ENCODE results near the gene MORC2. TPM values are rescaled to one million over a fixed set of nuclear protein-coding genes. Genes with fewer than 3 reads are reported as not detected.
A peak's percentile ranks its signal among the peaks of the same experiment; 100 is the strongest.

MORC2 gene
- total RNA-seq, 1 experiment from 2014 or later = 25.4 TPM

DNA sequence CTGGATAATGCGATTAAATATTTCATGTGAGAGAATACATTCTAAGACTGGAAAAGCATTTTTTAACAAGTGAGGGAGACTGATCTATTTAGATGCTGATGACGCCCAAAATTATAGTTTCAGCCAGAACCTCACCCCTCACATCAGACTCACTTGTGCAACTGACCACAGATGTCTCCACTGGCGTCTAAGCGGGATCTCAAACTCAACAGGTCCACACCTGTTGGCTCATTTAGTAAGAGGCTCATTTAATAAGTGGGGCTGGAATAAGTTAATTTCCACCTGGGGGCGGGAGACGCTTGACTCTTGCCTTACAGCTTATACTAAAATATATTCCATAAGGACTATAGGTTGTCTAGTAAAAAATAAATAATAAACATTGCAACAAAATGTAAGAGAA, 47.5 kb downstream of the MORC2 start:
- ChIA-PET POLR2A (interaction anchor here (1.6 kb wide), 1 partner anchor 158 kb away, joined by 5 read pairs; no protein-coding TSS in a partner anchor), RAD21 (ENCODE audit: low non-redundant PET in 1 of 2, low total read pairs in 2 of 2, uncharacterized antibody in 2 of 2, unreplicated experiment in 2 of 2) (no interaction called here), CTCF (interaction anchor here (0.8 to 4.1 kb wide), 3 partner anchors 9 to 158 kb away, joined by 3 to 45 read pairs (median 3); no protein-coding TSS in a partner anchor)
- ATAC-seq = no peak
- no peak overlapping the region for H3K4me3 ChIP-seq (replicated peaks in 1 of 2; ENCODE audit: low read depth in 1 of 2, low read length in 2 of 2)
- H3K4me2 ChIP-seq (ENCODE audit: low read length) = no peak overlapping the region
- no peaks in the 10 kb centered on the region; a peak in 1 of 4 replicates for H3K36me3 ChIP-seq (ENCODE audit: control insufficient read depth in 1 of 2, insufficient read depth in 2 of 2, low read length in 2 of 2)
- DNase-seq (ENCODE audit: low read depth, low spot score) = no peak
- BruUV-seq (replicated peaks) = no TSS peak
- no peaks in the 10 kb centered on the region for H4K20me1 ChIP-seq (ENCODE audit: insufficient read depth)
- H3K27ac ChIP-seq (ENCODE audit: low read depth, low read length) = no peak overlapping the region
- no peaks in the 10 kb centered on the region for H3K27me3 ChIP-seq (ENCODE audit: insufficient read depth, low read length)
- intact Hi-C loops (cut with micrococcal nuclease) = loop anchor here (10.0 kb wide), 1 partner anchor 286 kb away; the partner anchor contains the start of gene SLC35E4
- no peaks in the 10 kb centered on the region for H3K79me2 ChIP-seq (ENCODE audit: insufficient read depth, low read length)
- no peaks in the 10 kb centered on the region for H3K9me3 ChIP-seq (ENCODE audit: control insufficient read depth in 1 of 2, insufficient read depth in 1 of 2, low read depth in 1 of 2, low read length in 2 of 2)
- no peak overlapping the region for H2AFZ ChIP-seq (ENCODE audit: low read depth, low read length, poor library complexity, severe bottlenecking)
- TF ChIP-seq, protein P1, sequence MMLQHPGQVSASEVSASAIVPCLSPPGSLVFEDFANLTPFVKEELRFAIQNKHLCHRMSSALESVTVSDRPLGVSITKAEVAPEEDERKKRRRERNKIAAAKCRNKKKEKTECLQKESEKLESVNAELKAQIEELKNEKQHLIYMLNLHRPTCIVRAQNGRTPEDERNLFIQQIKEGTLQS (IDR thresholded peaks at IDR 0.05) = no peak
- TF ChIP-seq ELF1 (IDR thresholded peaks at IDR 0.05; ENCODE audit: borderline replicate concordance, low read depth) (no peak), ZNF274 (IDR thresholded peaks at IDR 0.05; ENCODE audit: low read depth, low read length) (no peak)
- H3K9ac ChIP-seq (ENCODE audit: low read length) = no peak overlapping the region
- no peaks in the 10 kb centered on the region for H3K4me1 ChIP-seq (ENCODE audit: control insufficient read depth in 1 of 2, insufficient read depth in 2 of 2, low read length in 2 of 2)
- no peaks in the 10 kb centered on the region for H3K9me2 ChIP-seq (ENCODE audit: insufficient read depth)

- H3K9me3 ChIP-seq (ENCODE audit: control insufficient read depth in 1 of 2, insufficient read depth in 1 of 2, low read depth in 1 of 2, low read length in 2 of 2) = no peaks in the 10 kb centered on the region
- H3K9me2 ChIP-seq (ENCODE audit: insufficient read depth) = no peaks in the 10 kb centered on the region
- H4K20me1 ChIP-seq (ENCODE audit: insufficient read depth) = no peaks in the 10 kb centered on the region
- H3K9ac ChIP-seq (ENCODE audit: low read length) = no peak overlapping the region
- ChIA-PET CTCF (interaction anchor here (0.8 to 4.1 kb wide), 12 partner anchors 8 to 318 kb away, joined by 3 to 45 read pairs (median 3); partner anchors contain the start of gene SLC35E4), POLR2A (interaction anchor here (1.6 kb wide), 1 partner anchor 157 kb away, joined by 5 read pairs; no protein-coding TSS in a partner anchor), RAD21 (ENCODE audit: low non-redundant PET in 1 of 2, low total read pairs in 2 of 2, uncharacterized antibody in 2 of 2, unreplicated experiment in 2 of 2) (interaction anchor here in 1 of 2 experiments (0.9 kb wide), 1 partner anchor 104 kb away, joined by 3 read pairs; no protein-coding TSS in a partner anchor)
- H3K4me3 ChIP-seq (replicated peaks in 1 of 2; ENCODE audit: low read depth in 1 of 2, low read length in 2 of 2) = no peak overlapping the region
- H3K4me1 ChIP-seq (ENCODE audit: control insufficient read depth in 1 of 2, insufficient read depth in 2 of 2, low read length in 2 of 2) = no peaks in the 10 kb centered on the region
- DNase-seq (ENCODE audit: low read depth, low spot score) = peak; percentile 32
- no peaks in the 10 kb centered on the region for H3K79me2 ChIP-seq (ENCODE audit: insufficient read depth, low read length)
- TF ChIP-seq SIN3A (IDR thresholded peaks at IDR 0.05; ENCODE audit: low read depth) = no peak
- no peak for TF ChIP-seq JUND (IDR thresholded peaks at IDR 0.05)
- TF ChIP-seq POLR2A (IDR thresholded peaks at IDR 0.05; ENCODE audit: borderline replicate concordance, extremely low read depth, insufficient read depth, insufficient read length) = no peak
- TF ChIP-seq ZFX (IDR thresholded peaks at IDR 0.05) = no peak
- no peak for TF ChIP-seq FOSL1 (IDR thresholded peaks at IDR 0.05; ENCODE audit: low read depth)
- TF ChIP-seq CTCF (IDR thresholded peaks at IDR 0.05 in 2 of 3, conservative IDR thresholded peaks at IDR 0.05 in 1 of 3; ENCODE audit: borderline replicate concordance in 1 of 3, insufficient read depth in 1 of 3, low read depth in 2 of 3, low read length in 2 of 3) = peak; percentile 82 to 91 (median 83)
- peak; percentile 85 for TF ChIP-seq RAD21 (IDR thresholded peaks at IDR 0.05; ENCODE audit: low read depth)
- no peak for TF ChIP-seq SRF (IDR thresholded peaks at IDR 0.05; ENCODE audit: low read depth)
- no peak for TF ChIP-seq ELF1 (IDR thresholded peaks at IDR 0.05; ENCODE audit: borderline replicate concordance, low read depth)
- no peak for TF ChIP-seq SP1 (IDR thresholded peaks at IDR 0.05; ENCODE audit: low read depth)
- no peak for TF ChIP-seq REST (IDR thresholded peaks at IDR 0.05; ENCODE audit: low read depth)
- TF ChIP-seq, protein P1 (IDR thresholded peaks at IDR 0.05) = no peak
- TF ChIP-seq, protein P2, sequence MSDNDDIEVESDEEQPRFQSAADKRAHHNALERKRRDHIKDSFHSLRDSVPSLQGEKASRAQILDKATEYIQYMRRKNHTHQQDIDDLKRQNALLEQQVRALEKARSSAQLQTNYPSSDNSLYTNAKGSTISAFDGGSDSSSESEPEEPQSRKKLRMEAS (IDR thresholded peaks at IDR 0.05) = no peak
- no peak for TF ChIP-seq CBX3 (IDR thresholded peaks at IDR 0.05; ENCODE audit: low read depth)
- H3K36me3 ChIP-seq (ENCODE audit: control insufficient read depth in 1 of 2, insufficient read depth in 2 of 2, low read length in 2 of 2) = no peaks in the 10 kb centered on the region
- intact Hi-C loops (cut with micrococcal nuclease) = loop anchor here (1.0 to 10.0 kb wide), 2 partner anchors 157 to 286 kb away; partner anchors contain the start of gene SLC35E4
- no peaks in the 10 kb centered on the region for H3K27me3 ChIP-seq (ENCODE audit: insufficient read depth, low read length)
- peak overlapping the region; percentile 32 for H3K4me2 ChIP-seq (ENCODE audit: low read length)
- ATAC-seq = peak; percentile 94
- H2AFZ ChIP-seq (ENCODE audit: low read depth, low read length, poor library complexity, severe bottlenecking) = no peak overlapping the region
- H3K27ac ChIP-seq (ENCODE audit: low read depth, low read length) = no peak overlapping the region
- BruUV-seq (replicated peaks) = no TSS peak
Measured at GRCh38 chr22:30920407-30920806, 48.2 kb downstream of the MORC2 start.
